Measurements from ENCODE around the gene MRPS12. TPM values are rescaled to one million over a fixed set of nuclear protein-coding genes. Genes with fewer than 3 reads are reported as not detected.
"Not testable (repeated sequence)": the region's sequence is repeated elsewhere in the genome, so short reads cannot be mapped to it uniquely, and the experiment has no call there.

MRPS12 gene
- total RNA-seq = 24.6 and 38.7 TPM in 2 replicates

GRCh38 chr19:38930776-38931520 lies at the start of gene MRPS12:
Gene MRPS12, plus strand, starts transcription at chr19:38930944. Its CDS starts 351 bp downstream, at chr19:38931295.
- peak within 1 kb of the TSS; percentile 86 for H3K4me3 ChIP-seq (ENCODE audit: low read depth, low read length)
- DNase-seq (ENCODE audit: low read depth) = peak; percentile 99
- no peak for TF ChIP-seq CTCF (IDR thresholded peaks at IDR 0.05; ENCODE audit: insufficient read depth, low read depth, low read length)

GRCh38 chr19:38883286-38883685 lies 47.5 kb upstream of the MRPS12 start:
- H3K4me3 ChIP-seq (ENCODE audit: low read depth, low read length) = no peak overlapping the region
- no peak for TF ChIP-seq CTCF (IDR thresholded peaks at IDR 0.05; ENCODE audit: insufficient read depth, low read depth, low read length)
- no peak for DNase-seq (ENCODE audit: low read depth)

- not testable (repeated sequence) for DNase-seq (ENCODE audit: low read depth)
These were observed 46.1 kb upstream of the MRPS12 start for GRCh38 chr19:38884691-38885090.

GRCh38 chr19:38888876-38889275 lies 41.9 kb upstream of the MRPS12 start:
- no peak overlapping the region for H3K4me3 ChIP-seq (ENCODE audit: low read depth, low read length)
- DNase-seq (ENCODE audit: low read depth) = no peak
- no peak for TF ChIP-seq CTCF (IDR thresholded peaks at IDR 0.05; ENCODE audit: insufficient read depth, low read depth, low read length)

More at GRCh38 chr19:38884691-38885090, 46.1 kb upstream of the MRPS12 start:
- H3K4me3 ChIP-seq (ENCODE audit: low read depth, low read length) = not testable (repeated sequence)

GRCh38 chr19:38889803-38890202 lies 40.9 kb upstream of the MRPS12 start:
- no peak for DNase-seq (ENCODE audit: low read depth)
- no peak for TF ChIP-seq CTCF (IDR thresholded peaks at IDR 0.05; ENCODE audit: insufficient read depth, low read depth, low read length)
- no peak overlapping the region for H3K4me3 ChIP-seq (ENCODE audit: low read depth, low read length)

GRCh38 chr19:38890686-38891085 lies 40.1 kb upstream of the MRPS12 start:
- no peak for DNase-seq (ENCODE audit: low read depth)
- no peak for TF ChIP-seq CTCF (IDR thresholded peaks at IDR 0.05; ENCODE audit: insufficient read depth, low read depth, low read length)
- H3K4me3 ChIP-seq (ENCODE audit: low read depth, low read length) = no peak overlapping the region

- DNase-seq (ENCODE audit: low read depth) = no peak
- no peak for TF ChIP-seq CTCF (IDR thresholded peaks at IDR 0.05; ENCODE audit: insufficient read depth, low read depth, low read length)
These were observed 39.0 kb upstream of the MRPS12 start for GRCh38 chr19:38891771-38892170.

More at GRCh38 chr19:38891771-38892170, 39.0 kb upstream of the MRPS12 start:
- H3K4me3 ChIP-seq (ENCODE audit: low read depth, low read length) = no peak overlapping the region
